Adipocyte (in vitro differentiated cells): ENCODE results near the gene ANKRD34A.

ENCODE experiments used
- DNase-seq: peaks from one replicate; pipeline ENCODE4 v3.0.0-alpha.2; 2015; ENCODE audit warnings: low read depth
- H3K27me3 ChIP-seq: replicated peaks from 2 replicates; pipeline ENCODE4 v1.7.0; 2013; ENCODE audit warnings: mild to moderate bottlenecking, low read length, moderate library complexity; ENCODE audit not compliant: control insufficient read depth, insufficient read depth
- H3K36me3 ChIP-seq: 2 replicates; pipeline ENCODE4 v1.7.0; 2013; ENCODE audit warnings: low read length, mild to moderate bottlenecking, moderate library complexity; ENCODE audit not compliant: control insufficient read depth, insufficient read depth, severe bottlenecking
- H3K4me1 ChIP-seq: 2 replicates; pipeline ENCODE4 v1.7.0; 2013; ENCODE audit warnings: mild to moderate bottlenecking, low read length, moderate library complexity; ENCODE audit not compliant: control insufficient read depth, insufficient read depth
- H3K4me3 ChIP-seq: 2 replicates; pipeline ENCODE4 v1.7.0; 2013; ENCODE audit warnings: mild to moderate bottlenecking, low read length, moderate library complexity
- H3K9ac ChIP-seq: 2 replicates; pipeline ENCODE4 v1.7.0; 2013; ENCODE audit warnings: mild to moderate bottlenecking, low read length, moderate library complexity
- H3K9me3 ChIP-seq: 2 replicates; pipeline ENCODE4 v1.7.0; 2013; ENCODE audit warnings: mild to moderate bottlenecking, low read length, moderate library complexity; ENCODE audit not compliant: control insufficient read depth

Gene ANKRD34A

DNA sequence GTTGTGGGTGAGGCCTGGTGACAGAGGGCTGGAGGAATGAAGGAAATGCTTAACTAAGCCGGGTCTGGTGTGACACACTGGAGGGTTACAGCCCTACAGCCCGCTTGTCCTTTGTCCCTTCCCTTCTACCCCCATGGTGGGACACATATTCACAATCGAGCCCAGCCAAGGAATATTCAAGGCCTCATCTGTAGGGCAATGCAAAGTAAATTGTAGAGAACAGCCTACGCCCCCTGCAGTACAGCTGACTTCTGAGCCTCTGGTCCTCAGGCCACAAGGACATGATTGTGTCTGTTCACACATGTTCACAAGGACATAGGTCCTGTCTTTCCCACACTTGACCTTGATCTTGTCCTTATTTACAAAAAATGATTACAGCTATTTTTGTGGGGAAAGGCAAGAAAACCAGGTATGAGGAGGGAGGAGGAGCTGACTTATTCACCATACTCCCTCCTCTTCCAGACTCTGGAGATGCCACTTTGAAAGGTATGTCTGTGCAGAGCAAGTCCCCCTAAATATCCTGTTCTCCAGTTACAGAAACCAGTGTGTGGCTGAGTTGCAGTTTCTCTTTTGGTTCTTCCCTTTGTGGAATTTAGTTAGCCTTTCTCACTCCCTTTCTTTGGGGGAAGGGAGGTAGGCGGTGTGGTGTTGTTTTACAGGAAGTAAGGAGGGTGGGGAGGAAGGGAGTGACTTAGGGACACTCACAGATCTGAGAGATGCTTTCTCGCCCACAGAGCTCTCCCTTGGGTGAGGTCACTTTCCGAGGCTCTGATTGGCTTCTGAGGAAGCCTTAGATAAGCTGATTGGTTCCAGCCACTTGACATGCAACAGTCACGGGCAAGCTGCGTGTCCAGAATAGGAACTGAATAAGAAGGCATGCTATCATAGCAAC, 14.7 kb upstream of the ANKRD34A start:
- Histone ChIP-seq H3K9ac (peak overlapping the region; percentile 94), H3K27me3 (no peaks in the 10 kb centered on the region), H3K9me3 (no peaks in the 10 kb centered on the region), H3K36me3 (no peaks in the 10 kb centered on the region), H3K4me3 (peak overlapping the region; percentile 73), H3K4me1 (peaks cover 55% of the 10 kb centered on the region)
- DNase-seq, result peak; percentile 99

DNA sequence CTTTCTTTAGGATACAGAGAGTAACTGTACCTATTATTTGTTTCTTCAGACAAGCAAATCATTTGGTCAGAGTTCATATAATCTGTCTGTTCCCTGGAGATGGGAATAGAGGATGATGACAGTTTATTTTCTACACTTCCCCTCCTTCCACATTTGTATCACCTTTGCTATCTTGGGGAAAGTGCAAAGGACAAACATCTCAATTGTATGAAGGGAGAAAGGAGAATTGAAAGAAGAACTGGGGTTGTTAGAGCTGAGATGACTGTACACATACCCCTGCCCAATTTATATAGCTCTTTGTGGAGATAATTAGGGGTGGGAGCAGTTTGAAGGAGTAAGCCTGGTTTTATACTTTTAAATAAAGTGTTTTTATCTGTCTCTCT, 14.1 kb upstream of the ANKRD34A start:
- Histone ChIP-seq H3K27me3 (no peaks in the 10 kb centered on the region), H3K9ac (peak overlapping the region; percentile 94), H3K36me3 (no peaks in the 10 kb centered on the region), H3K4me3 (peak overlapping the region; percentile 73), H3K4me1 (peaks cover 50% of the 10 kb centered on the region), H3K9me3 (no peaks in the 10 kb centered on the region)
- DNase-seq, result no peak

DNA sequence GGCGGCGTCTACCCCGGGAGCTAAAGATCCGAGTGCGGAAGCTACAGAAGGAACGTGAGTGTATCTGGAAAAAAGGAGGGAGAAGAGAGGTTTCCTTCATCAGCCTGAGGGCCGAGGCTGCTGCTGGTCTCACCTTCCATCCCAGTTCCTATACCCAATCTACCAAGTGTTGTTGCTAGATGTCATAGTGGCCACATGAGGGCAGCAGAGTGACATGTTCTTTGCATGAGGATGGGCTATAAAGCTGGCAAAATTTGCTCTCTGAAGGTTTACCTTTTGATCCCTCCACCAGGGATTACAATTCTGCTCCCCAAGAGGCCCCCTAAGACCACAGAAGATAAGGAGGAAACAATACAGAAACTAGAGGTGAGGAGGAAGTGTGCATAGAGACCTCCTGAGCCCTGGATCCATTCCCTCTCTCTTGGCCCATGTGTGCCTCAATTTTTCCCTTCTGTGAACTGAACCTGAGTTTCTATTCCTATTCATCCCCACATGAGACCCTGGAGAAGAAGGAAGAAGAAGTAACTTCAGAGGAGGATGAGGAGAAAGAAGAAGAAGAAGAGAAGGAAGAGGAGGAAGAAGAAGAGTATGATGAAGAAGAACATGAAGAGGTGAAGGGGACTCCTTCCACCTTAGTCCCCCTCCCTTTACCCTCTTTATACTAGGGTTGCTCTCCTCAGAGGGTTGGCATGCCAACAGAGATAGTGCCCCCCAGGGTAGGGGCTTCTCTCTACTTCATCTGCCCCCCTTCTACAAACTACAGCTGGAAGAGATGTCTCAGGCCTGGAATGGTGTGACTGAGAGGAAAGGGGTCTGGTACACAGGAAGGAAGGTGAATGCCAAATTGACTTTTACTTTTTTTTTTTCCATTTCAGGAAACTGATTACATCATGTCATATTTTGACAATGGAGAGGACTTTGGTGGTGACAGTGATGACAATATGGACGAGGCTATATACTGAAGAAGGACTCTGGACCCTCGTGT, 13.4 kb upstream of the ANKRD34A start:
- H3K36me3 ChIP-seq, result no peaks in the 10 kb centered on the region
- DNase-seq, result peak; percentile 90
- no peaks in the 10 kb centered on the region for H3K9me3 ChIP-seq
- peak overlapping the region; percentile 94 for H3K9ac ChIP-seq
- no peaks in the 10 kb centered on the region for H3K27me3 ChIP-seq
- peak overlapping the region; percentile 73 for H3K4me3 ChIP-seq
- peaks cover 46% of the 10 kb centered on the region for H3K4me1 ChIP-seq

DNA sequence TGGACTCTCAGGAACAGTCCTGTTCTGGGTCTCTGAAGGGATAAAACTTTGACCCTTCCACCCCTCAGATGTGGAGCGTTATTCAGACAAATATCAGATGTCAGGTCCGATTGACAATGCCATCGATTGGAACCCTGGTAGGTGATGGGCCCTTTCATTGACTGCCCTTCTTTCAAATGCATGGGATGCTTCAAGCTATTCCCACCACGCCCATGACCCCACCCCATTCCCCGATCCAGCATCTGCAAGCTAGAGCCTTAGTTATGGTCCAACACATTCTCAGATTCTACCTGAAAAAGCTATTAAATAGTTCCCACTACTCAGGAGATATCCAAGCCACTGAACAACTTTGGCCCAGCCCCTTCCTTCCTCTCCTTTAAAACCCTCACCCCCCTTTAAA, 12.6 kb upstream of the ANKRD34A start:
- DNase-seq, result no peak
- Histone ChIP-seq H3K27me3 (no peaks in the 10 kb centered on the region), H3K9me3 (no peaks in the 10 kb centered on the region), H3K4me3 (no peak overlapping the region), H3K4me1 (peaks cover 42% of the 10 kb centered on the region), H3K9ac (peak overlapping the region; percentile 94), H3K36me3 (no peaks in the 10 kb centered on the region)

DNA sequence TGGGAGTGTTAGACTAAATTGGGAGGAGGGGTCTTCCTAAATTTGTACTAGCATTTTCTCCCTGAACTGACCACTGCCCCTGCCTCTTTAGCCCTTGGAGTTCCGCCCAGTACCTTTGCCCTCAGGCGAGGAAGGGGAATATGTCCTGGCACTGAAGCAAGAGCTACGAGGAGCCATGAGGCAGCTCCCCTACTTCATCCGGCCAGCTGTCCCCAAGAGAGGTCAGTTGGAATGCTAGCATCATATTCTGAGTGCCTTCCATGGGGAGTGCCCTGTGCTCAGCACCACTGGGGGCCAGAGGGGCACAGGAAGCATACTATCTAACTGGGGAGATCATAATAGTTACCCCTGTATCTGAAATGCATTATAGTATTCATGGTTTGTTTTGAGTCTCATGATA, 10.8 kb upstream of the ANKRD34A start:
- peaks cover 33% of the 10 kb centered on the region for H3K4me1 ChIP-seq
- no peak overlapping the region for H3K4me3 ChIP-seq
- H3K9me3 ChIP-seq, result no peaks in the 10 kb centered on the region
- no peak for DNase-seq
- no peaks in the 10 kb centered on the region for H3K36me3 ChIP-seq
- H3K27me3 ChIP-seq, result no peaks in the 10 kb centered on the region
- H3K9ac ChIP-seq, result no peak overlapping the region

DNA sequence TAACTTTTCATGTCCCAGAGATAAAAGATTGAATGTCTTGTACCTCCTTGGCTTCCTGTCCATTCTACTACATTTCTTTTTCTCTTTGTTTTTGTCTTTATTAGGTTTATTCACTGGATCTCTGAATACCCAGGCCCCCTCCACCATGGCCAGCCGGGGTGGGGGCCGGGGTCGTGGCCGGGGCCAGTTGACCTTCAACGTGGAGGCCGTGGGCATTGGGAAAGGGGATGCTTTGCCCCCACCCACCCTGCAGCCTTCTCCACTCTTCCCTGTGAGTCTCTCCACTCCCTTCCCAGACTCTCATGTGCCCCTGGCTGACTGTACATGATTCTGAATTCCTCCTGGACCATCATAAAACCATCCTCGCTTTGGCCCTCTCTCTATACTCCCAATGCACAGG, 10.3 kb upstream of the ANKRD34A start:
- DNase-seq, result no peak
- Histone ChIP-seq H3K36me3 (no peaks in the 10 kb centered on the region), H3K9ac (no peak overlapping the region), H3K4me1 (peaks cover 28% of the 10 kb centered on the region), H3K9me3 (no peaks in the 10 kb centered on the region), H3K27me3 (no peaks in the 10 kb centered on the region), H3K4me3 (no peak overlapping the region)

DNA sequence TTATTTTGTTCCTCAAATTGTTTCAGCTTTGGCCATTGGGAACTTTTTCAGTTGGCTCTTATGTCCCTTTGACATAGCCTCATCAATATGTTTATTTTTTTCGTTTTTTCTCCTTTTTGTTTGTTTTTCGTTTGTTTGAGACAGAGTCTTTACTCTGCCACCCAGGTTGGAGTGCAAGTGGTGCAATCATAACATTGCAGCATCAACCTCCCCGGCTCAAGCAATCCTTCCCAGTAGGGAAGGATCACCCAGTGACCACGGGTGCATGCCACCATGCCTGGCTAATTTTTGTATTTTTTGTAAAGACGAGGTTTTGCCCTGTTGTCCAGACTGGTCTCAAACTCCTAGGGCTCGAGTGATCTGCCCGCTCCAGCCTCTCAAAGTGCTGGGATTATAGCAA, 8.2 kb upstream of the ANKRD34A start:
- Histone ChIP-seq H3K9ac (no peak overlapping the region), H3K4me3 (no peak overlapping the region), H3K36me3 (no peaks in the 10 kb centered on the region), H3K27me3 (no peaks in the 10 kb centered on the region), H3K9me3 (no peaks in the 10 kb centered on the region), H3K4me1 (peaks cover 7% of the 10 kb centered on the region)
- no peak for DNase-seq

DNA sequence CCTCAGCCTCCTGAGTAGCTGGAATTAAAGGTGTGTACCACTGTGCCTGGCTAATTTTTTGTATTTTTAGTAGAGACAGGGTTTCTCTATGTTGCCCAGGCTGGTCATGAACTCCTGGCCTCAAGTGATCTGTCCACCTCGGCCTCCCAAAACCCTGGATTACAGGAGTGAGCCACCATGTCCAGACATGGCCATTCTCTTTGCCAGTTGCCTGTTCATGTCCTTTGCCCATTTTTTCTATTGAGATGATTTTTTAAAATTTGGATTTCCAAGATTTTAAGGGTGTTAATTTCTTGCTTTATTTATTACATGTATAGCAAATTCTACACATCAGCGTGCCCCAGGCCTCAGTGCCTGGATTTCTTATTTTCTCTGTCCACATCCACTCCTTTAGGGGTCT, 2.9 kb upstream of the ANKRD34A start:
- H3K4me1 ChIP-seq, result peaks cover 23% of the 10 kb centered on the region
- no peak for DNase-seq
- no peaks in the 10 kb centered on the region for H3K36me3 ChIP-seq
- H3K9ac ChIP-seq, result no peak overlapping the region
- no peaks in the 10 kb centered on the region for H3K9me3 ChIP-seq
- H3K4me3 ChIP-seq, result no peak overlapping the region
- no peaks in the 10 kb centered on the region for H3K27me3 ChIP-seq

DNA sequence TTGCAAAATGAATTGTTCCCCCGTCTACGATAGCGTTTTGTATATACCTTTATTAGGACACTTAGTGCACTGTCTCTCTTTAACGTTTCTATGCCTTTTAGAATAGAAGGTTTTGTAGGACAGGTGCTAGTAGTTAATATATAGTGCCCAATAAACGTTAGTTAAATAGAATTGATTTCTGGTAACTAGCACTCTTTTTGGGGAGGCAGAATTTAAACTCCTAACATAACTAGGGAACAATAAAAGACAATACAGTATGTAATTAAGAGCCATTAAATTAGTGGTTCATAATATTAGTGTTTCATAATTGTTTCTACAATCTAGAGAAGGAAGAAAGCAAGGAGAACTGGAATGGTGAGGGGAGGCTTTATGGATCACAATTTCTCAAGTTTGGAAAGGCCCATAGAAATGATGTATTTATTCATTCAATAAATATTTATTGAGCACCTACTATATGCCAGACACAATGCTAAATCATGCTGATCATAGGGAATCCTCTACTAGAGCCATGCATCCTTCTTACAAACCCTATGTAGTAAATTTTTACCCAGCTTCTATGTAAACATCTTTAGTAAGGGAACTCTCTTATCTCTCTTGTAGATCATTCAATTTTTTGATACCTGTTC, 857 bp upstream of the ANKRD34A start:
- H3K4me1 ChIP-seq, result peaks cover 38% of the 10 kb centered on the region
- H3K4me3 ChIP-seq, result peak overlapping the region; percentile 97
- no peaks in the 10 kb centered on the region for H3K36me3 ChIP-seq
- no peaks in the 10 kb centered on the region for H3K9me3 ChIP-seq
- H3K9ac ChIP-seq, result peak overlapping the region; percentile 93
- DNase-seq, result no peak
- no peaks in the 10 kb centered on the region for H3K27me3 ChIP-seq

DNA sequence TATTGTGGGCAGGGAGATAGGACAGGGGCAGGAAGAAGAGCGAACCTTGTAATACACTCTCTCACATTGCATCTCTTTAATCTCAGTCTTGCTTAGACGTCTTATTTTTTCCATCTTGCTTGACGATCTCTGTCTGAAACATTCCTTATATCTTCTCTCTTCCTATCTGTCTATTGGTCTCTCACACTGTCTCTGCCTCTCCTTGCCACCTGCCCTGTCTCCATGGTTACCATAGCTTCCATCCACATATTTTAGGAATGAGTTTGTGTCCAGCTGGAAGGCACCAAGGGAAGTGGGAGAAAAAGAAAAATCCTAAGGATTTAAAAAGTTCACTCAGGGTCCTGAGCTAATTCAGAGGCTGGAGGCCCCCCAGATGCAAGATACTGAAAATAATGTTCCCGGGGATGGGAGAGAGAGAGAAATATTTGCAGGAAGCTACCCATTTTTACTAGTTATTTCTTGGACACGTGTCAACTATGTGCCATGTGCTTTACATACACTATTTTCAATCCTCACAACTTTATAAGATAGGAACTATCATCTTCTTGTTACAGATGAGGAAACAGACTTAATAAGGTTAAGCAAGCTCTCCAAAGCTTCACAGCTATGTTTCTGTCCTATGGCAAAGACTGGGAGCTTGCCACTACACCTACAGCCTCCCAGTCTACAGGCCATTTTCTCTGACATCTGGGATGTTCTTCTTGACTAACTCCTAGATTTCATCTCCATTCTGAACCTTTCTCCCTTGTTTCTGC, 933 bp downstream of the ANKRD34A start:
- no peaks in the 10 kb centered on the region for H3K9me3 ChIP-seq
- no peaks in the 10 kb centered on the region for H3K27me3 ChIP-seq
- no peaks in the 10 kb centered on the region for H3K36me3 ChIP-seq
- peaks cover 40% of the 10 kb centered on the region for H3K4me1 ChIP-seq
- DNase-seq, result peak; percentile 46
- H3K4me3 ChIP-seq, result peak overlapping the region; percentile 97
- H3K9ac ChIP-seq, result peak overlapping the region; percentile 93
